ENCODE results near the gene MBD6. TPM values are rescaled to one million over a fixed set of nuclear protein-coding genes. Genes with fewer than 3 reads are reported as not detected.

MBD6 gene
- total and polyA plus RNA-seq, 2 of the 13 experiments (the other 11 are each of a cell fraction or from before 2014, with no cell fraction given): 4.1 to 5.9 TPM

DNA sequence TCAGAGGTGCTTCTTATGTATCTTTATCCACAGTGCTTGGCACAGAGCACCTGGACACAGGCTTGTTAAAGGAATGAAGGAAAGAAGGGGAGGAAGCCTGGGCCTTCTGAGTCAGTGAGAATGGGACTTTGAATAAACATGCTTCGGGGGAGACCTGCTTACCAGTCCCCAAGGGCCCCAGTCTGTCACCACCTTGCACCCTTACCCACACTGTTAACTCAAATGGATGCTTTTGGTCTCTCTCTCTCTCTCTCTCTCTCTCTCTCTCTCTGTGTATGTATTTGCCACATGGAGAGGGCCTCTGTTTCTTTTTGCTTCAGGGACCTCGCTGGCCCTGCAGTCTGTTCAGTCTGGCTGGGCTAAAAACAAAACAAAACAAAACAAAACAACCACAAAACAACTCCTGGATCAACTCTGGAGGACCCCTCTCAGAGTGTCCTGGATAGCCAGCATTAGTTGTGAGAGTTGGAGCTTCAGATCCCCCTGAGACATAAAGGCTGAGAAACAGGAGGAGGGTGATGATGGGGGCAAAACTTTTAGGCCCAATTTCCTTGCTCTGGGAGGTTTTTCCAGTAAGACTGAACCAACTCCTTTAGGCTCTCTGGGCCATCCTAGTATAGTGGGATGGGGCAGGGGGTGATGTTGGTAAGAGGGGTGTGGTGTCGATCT, 29.1 kb downstream of the MBD6 start:
- in situ Hi-C loops (cut with HindIII; ENCODE audit: extremely low pct_ligation_motif_present, low pct_unique_long_range_greater_than_20kb) (no loop called here), intact Hi-C loops (cut with micrococcal nuclease; ENCODE audit: unreplicated experiment) (no loop called here)
- Histone ChIP-seq H3K9me3 (ENCODE audit: low read length) (no peaks in the 10 kb centered on the region), H3K36me3 (replicated peaks in 1 of 2; ENCODE audit: control insufficient read depth in 1 of 2, insufficient read depth in 2 of 2, low read length in 2 of 2) (no peaks in the 10 kb centered on the region), H3K9ac (ENCODE audit: insufficient read depth, low read depth, low read length) (no peak overlapping the region), H3K79me2 (ENCODE audit: insufficient read depth, low read length) (no peaks in the 10 kb centered on the region), H2AFZ (ENCODE audit: low read length) (no peak overlapping the region), H3K27ac (ENCODE audit: extremely low read length, insufficient read depth, low read length) (no peak overlapping the region), H3K27me3 (ENCODE audit: control insufficient read depth in 1 of 2, insufficient read depth in 2 of 2, low read length in 2 of 2) (peaks cover 1 to 24% of the 10 kb centered on the region in 2 experiments; a peak in 3 of 5 replicates), H3K4me2 (ENCODE audit: low read depth, low read length) (no peak overlapping the region), H3K4me1 (ENCODE audit: insufficient read depth, low read length) (peaks cover 43% of the 10 kb centered on the region), H4K20me1 (ENCODE audit: insufficient read depth, low read length) (no peaks in the 10 kb centered on the region), H3K4me3 (replicated peaks in 1 of 3; ENCODE audit: insufficient read depth in 1 of 3, low read depth in 2 of 3, low read length in 3 of 3) (no peak overlapping the region)
- FAIRE-seq (no peak), ATAC-seq (no peak), DNase-seq (ENCODE audit: low spot score) (no peak)
- TF ChIP-seq, protein P1, sequence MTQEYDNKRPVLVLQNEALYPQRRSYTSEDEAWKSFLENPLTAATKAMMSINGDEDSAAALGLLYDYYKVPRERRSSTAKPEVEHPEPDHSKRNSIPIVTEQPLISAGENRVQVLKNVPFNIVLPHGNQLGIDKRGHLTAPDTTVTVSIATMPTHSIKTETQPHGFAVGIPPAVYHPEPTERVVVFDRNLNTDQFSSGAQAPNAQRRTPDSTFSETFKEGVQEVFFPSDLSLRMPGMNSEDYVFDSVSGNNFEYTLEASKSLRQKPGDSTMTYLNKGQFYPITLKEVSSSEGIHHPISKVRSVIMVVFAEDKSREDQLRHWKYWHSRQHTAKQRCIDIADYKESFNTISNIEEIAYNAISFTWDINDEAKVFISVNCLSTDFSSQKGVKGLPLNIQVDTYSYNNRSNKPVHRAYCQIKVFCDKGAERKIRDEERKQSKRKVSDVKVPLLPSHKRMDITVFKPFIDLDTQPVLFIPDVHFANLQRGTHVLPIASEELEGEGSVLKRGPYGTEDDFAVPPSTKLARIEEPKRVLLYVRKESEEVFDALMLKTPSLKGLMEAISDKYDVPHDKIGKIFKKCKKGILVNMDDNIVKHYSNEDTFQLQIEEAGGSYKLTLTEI (CRISPR knock-in tag; conservative IDR thresholded peaks at IDR 0.05): no peak
- TF ChIP-seq ARHGAP35 (CRISPR knock-in tag; IDR thresholded peaks at IDR 0.05; ENCODE audit: borderline replicate concordance): no peak
- TF ChIP-seq KMT2B (CRISPR knock-in tag; IDR thresholded peaks at IDR 0.05): no peak
- TF ChIP-seq, protein P2, sequence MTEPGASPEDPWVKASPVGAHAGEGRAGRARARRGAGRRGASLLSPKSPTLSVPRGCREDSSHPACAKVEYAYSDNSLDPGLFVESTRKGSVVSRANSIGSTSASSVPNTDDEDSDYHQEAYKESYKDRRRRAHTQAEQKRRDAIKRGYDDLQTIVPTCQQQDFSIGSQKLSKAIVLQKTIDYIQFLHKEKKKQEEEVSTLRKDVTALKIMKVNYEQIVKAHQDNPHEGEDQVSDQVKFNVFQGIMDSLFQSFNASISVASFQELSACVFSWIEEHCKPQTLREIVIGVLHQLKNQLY (CRISPR knock-in tag; IDR thresholded peaks at IDR 0.05): no peak
- TF ChIP-seq JDP2 (CRISPR knock-in tag; IDR thresholded peaks at IDR 0.05; ENCODE audit: borderline replicate concordance): no peak
- no peak for TF ChIP-seq ZFP36L1 (CRISPR knock-in tag; IDR thresholded peaks at IDR 0.05)
- no peak for TF ChIP-seq ZNF629 (CRISPR knock-in tag; conservative IDR thresholded peaks at IDR 0.05)
- no peak for TF ChIP-seq DPF2 (CRISPR knock-in tag; IDR thresholded peaks at IDR 0.05; ENCODE audit: borderline replicate concordance, low read depth)
- whole genome bisulfite sequencing (ENCODE audit: low lambda C conversion rate): 18% methylated on average over 3 of the region's 3 CpGs
- CTCF ChIA-PET (ENCODE audit: low intra/inter-chr PET ratio, low total read pairs): no interaction called here
- BruUV-seq (replicated peaks): no TSS peak
- POLR2A ChIA-PET: interaction anchor here (1.4 kb wide), 1 partner anchor 24 kb away, joined by 6 read pairs; no protein-coding TSS in a partner anchor

Data from HepG2 (cell line).